K562 (cell line): Measurements from ENCODE around the gene GFOD1. TPM values are rescaled to one million over a fixed set of nuclear protein-coding genes. Genes with fewer than 3 reads are reported as not detected.

Experiments
- ATAC-seq: fragments of 200-7000 bp; cut with Tn5 transposase; 3 replicates; pipeline ENCODE4 v1.9.1; 2020; ENCODE audit warnings: moderate library complexity
- BruUV-seq: library from RNA; stranded (reverse); fragments of 400-500 nt; replicated peaks from 2 replicates; lab custom pipeline; 2021; lab: Mats Ljungman, UMichigan
- CTCF ChIA-PET: fragments of 300-600 bp; formaldehyde crosslinking; extraction: SDS; loops from one replicate; lab custom pipeline; 2021; ENCODE audit warnings: low intra/inter-chr PET ratio; lab: Yijun Ruan, JAX
- POLR2A ChIA-PET: fragments of 300-600, 350-650 bp; sonication (Branson Sonifier 250); formaldehyde crosslinking; extraction: SDS; loops from one replicate; lab custom pipeline; 2021; ENCODE audit warnings: antibody characterized with exemption, inconsistent platforms; lab: Yijun Ruan, JAX
- DNase-seq, 4 experiments: peaks; one replicate each; pipeline versions ENCODE4 v3.0.0 to v3.0.0-alpha.2; 2011 to 2018; ENCODE audit warnings: low spot score in 3 of 4, mixed read lengths in 3 of 4; ENCODE audit errors: extremely low read depth in 1 of 4
- FAIRE-seq: peaks from 2 replicates; lab custom pipeline; 2011; peaks lifted over from hg19 to GRCh38; lab: Jason Lieb, UNC
- H2AFZ ChIP-seq: 2 replicates; pipeline ENCODE4 v1.6.0; 2011; ENCODE audit warnings: low read depth, low read length, control low read depth, inconsistent platforms
- H3K27ac ChIP-seq: fragments of 200-600 bp; 3 replicates; pipeline ENCODE4 v1.8.0; 2011; ENCODE audit warnings: low read depth, mild to moderate bottlenecking, control low read depth, inconsistent platforms, low read length, moderate library complexity, mixed read lengths; ENCODE audit errors: extremely low read depth
- H3K27me3 ChIP-seq, 2 experiments: fragments of 300-600 bp in 1 of 2; 2 replicates in 1 of 2; 3 replicates in 1 of 2; pipeline versions ENCODE4 v1.6.0 to v1.8.0; 2011; ENCODE audit warnings: inconsistent platforms in 2 of 2, low read length in 2 of 2, mild to moderate bottlenecking in 1 of 2, mixed read lengths in 1 of 2, moderate library complexity in 1 of 2; ENCODE audit not compliant: control insufficient read depth in 2 of 2, insufficient read depth in 2 of 2
- H3K36me3 ChIP-seq: fragments of 300-600 bp; 3 replicates; pipeline ENCODE4 v1.8.0; 2011; ENCODE audit warnings: mild to moderate bottlenecking, low read length, inconsistent platforms; ENCODE audit not compliant: control insufficient read depth, insufficient read depth
- H3K4me1 ChIP-seq, 2 experiments: fragments of 200-600 bp in 1 of 2; replicated peaks in 1 of 2; 2 replicates in 1 of 2; 3 replicates in 1 of 2; pipeline versions ENCODE4 v1.5.1 to v1.8.0; 2011; ENCODE audit warnings: inconsistent platforms in 2 of 2, low read length in 2 of 2, mild to moderate bottlenecking in 1 of 2, mixed read lengths in 1 of 2, moderate library complexity in 1 of 2; ENCODE audit not compliant: control insufficient read depth in 2 of 2, insufficient read depth in 2 of 2
- H3K4me2 ChIP-seq: 2 replicates; pipeline ENCODE4 v1.6.1; 2011; ENCODE audit warnings: low read length, control low read depth, inconsistent platforms, mixed read lengths; ENCODE audit not compliant: insufficient read depth
- H3K4me3 ChIP-seq: fragments of 200-600 bp; sonication (generic), shearing (Covaris generic); 2 replicates; pipeline ENCODE4 v1.5.1; 2016; ENCODE audit warnings: control low read depth, inconsistent platforms
- H3K79me2 ChIP-seq: fragments of 200-600 bp; 3 replicates; pipeline ENCODE4 v1.8.0; 2011; ENCODE audit warnings: low read length, inconsistent platforms; ENCODE audit not compliant: control insufficient read depth, insufficient read depth
- H3K9ac ChIP-seq, 2 experiments: 2 replicates each; pipeline versions ENCODE4 v1.6.0 to v1.6.1; 2011; ENCODE audit warnings: low read depth in 2 of 2, low read length in 2 of 2, control low read depth in 1 of 2, inconsistent platforms in 1 of 2, mild to moderate bottlenecking in 1 of 2, mixed read lengths in 1 of 2; ENCODE audit not compliant: insufficient read depth in 1 of 2
- H3K9me1 ChIP-seq: one replicate; pipeline ENCODE4 v1.6.0; 2011; ENCODE audit warnings: inconsistent platforms, mild to moderate bottlenecking, low read length, moderate library complexity; ENCODE audit not compliant: control insufficient read depth, insufficient read depth
- H3K9me3 ChIP-seq: replicated peaks from 2 replicates; pipeline ENCODE4 v1.5.1; 2011; ENCODE audit warnings: low read depth, low read length, inconsistent platforms; ENCODE audit not compliant: control insufficient read depth, insufficient read depth
- H4K20me1 ChIP-seq: replicated peaks from 2 replicates; pipeline ENCODE4 v1.6.1; 2011; ENCODE audit warnings: low read length, inconsistent platforms, mixed read lengths; ENCODE audit not compliant: control insufficient read depth, insufficient read depth
- CBX3 ChIP-seq, 2 experiments: IDR thresholded peaks; 1 replicate in 1 of 2; 2 replicates in 1 of 2; pipeline ENCODE4 v1.6.1; 2012; ENCODE audit warnings: inconsistent platforms in 2 of 2, low read length in 2 of 2, borderline replicate concordance in 1 of 2, control low read depth in 1 of 2
- CSDE1 ChIP-seq, 2 experiments: fragments of 450-650 bp; IDR thresholded peaks; 2 replicates each; pipeline ENCODE4 v1.6.1; 2016; ENCODE audit warnings: mild to moderate bottlenecking in 1 of 2
- CTBP1 ChIP-seq: fragments of 450-650 bp; IDR thresholded peaks from 2 replicates; pipeline ENCODE4 v1.6.1; 2016; ENCODE audit warnings: borderline replicate concordance
- EP300 ChIP-seq: IDR thresholded peaks from 2 replicates; pipeline ENCODE4 v1.6.1; 2012; ENCODE audit warnings: low read length, improper control_type of control experiment
- ERF ChIP-seq: fragments of 450-650 bp; formaldehyde crosslinking; IDR thresholded peaks from 2 replicates; pipeline ENCODE4 v1.4.0; 2020; ENCODE audit warnings: mild to moderate bottlenecking, mixed read lengths
- ESRRA ChIP-seq: fragments of 450-650 bp; IDR thresholded peaks from 2 replicates; pipeline ENCODE4 v1.6.1; 2014; ENCODE audit warnings: low read depth, mild to moderate bottlenecking, moderate library complexity, borderline replicate concordance
- GABPB1 ChIP-seq: sonication (generic); formaldehyde crosslinking; IDR thresholded peaks from 2 replicates; pipeline ENCODE4 v1.8.0; 2022; ENCODE audit warnings: mild to moderate bottlenecking, missing genetic modification reagents
- HMGN3 ChIP-seq: IDR thresholded peaks from 2 replicates; pipeline ENCODE4 v1.6.1; 2011; ENCODE audit warnings: borderline replicate concordance, low read depth, mild to moderate bottlenecking, mixed read lengths, low read length; ENCODE audit not compliant: insufficient read length; ENCODE audit errors: extremely low read depth
- HNRNPH1 ChIP-seq: fragments of 200-400 bp; formaldehyde crosslinking; optimal IDR thresholded peaks from 2 replicates; pipeline ENCODE3; 2017; ENCODE audit warnings: low read depth, mild to moderate bottlenecking, low read length, moderate library complexity
- HOMEZ ChIP-seq: fragments of 250-450 bp; sonication (Bioruptor Pico); IDR thresholded peaks from 2 replicates; pipeline ENCODE4 v1.4.0; 2020; ENCODE audit warnings: mild to moderate bottlenecking, moderate library complexity
- IRF9 ChIP-seq: fragments of 450-650 bp; IDR thresholded peaks from 2 replicates; pipeline ENCODE4 v1.6.1; 2016; ENCODE audit warnings: missing biosample characterization, missing genetic modification characterization
- MTA1 ChIP-seq: fragments of 450-650 bp; IDR thresholded peaks from 2 replicates; pipeline ENCODE4 v1.6.1; 2017; ENCODE audit warnings: borderline replicate concordance
- NBN ChIP-seq: fragments of 450-650 bp; IDR thresholded peaks from 2 replicates; pipeline ENCODE4 v1.6.1; 2016; ENCODE audit warnings: low read depth, mild to moderate bottlenecking
- POLR2G ChIP-seq: fragments of 200-400 bp; formaldehyde crosslinking; IDR thresholded peaks from 2 replicates; pipeline ENCODE4 v1.6.1; 2017; ENCODE audit warnings: low read depth, mild to moderate bottlenecking, antibody characterized with exemption, low read length, moderate library complexity
- SRSF1 ChIP-seq: fragments of 200-400 bp; formaldehyde crosslinking; IDR thresholded peaks from 2 replicates; pipeline ENCODE4 v1.6.1; 2017; ENCODE audit warnings: mild to moderate bottlenecking, low read depth, low read length, moderate library complexity
- XRCC4 ChIP-seq: IDR thresholded peaks from one replicate; pipeline ENCODE4 v1.6.1; 2011; ENCODE audit not compliant: insufficient read depth, insufficient read length; ENCODE audit errors: extremely low read depth
- ZNF354B ChIP-seq: fragments of 250-450 bp; sonication (Bioruptor Pico); IDR thresholded peaks from 2 replicates; pipeline ENCODE4 v1.4.0; 2020
- ZNF778 ChIP-seq: fragments of 450-650 bp; formaldehyde crosslinking; IDR thresholded peaks from 2 replicates; pipeline ENCODE4 v1.4.0; 2020; ENCODE audit warnings: mild to moderate bottlenecking, moderate library complexity
- WGBS: fragments of 100-300 bp; shearing (Covaris generic); methylation state at CpG from one replicate; pipeline ENCODE4 v1.1.6; 2016; ENCODE audit warnings: low coverage, mixed read lengths; ENCODE audit not compliant: insufficient coverage; ENCODE audit errors: missing lambda C conversion rate; 5-methylcytosine and 5-hydroxymethylcytosine counted together
- in situ Hi-C: fragments of 300-500 bp; cut with MboI; formaldehyde crosslinking; loops from 4 replicates; pipeline ENCODE4 v1.15.0; 2018; ENCODE audit warnings: inconsistent platforms, mixed read lengths
- intact Hi-C: fragments of 100-400 bp; cut with micrococcal nuclease; formaldehyde crosslinking; loops from 2 replicates; pipeline ENCODE4 v1.14.2; 2022
- polyA plus RNA-seq, 8 experiments: library from polyadenylated mRNA; depleted of rRNA in 4 of 8; stranded (reverse) in 5 of 8; unstranded in 3 of 8; fragments of >200 nt; fragmentation: Nextera tagmentation in 2 of 8; fragmentation: Illumina TruSeq in 1 of 8; extraction: Ambion mirVana in 2 of 8; extraction: Trizol in 1 of 8; gene quantifications; 2 replicates each; pipeline versions ENCODE4 v1.2.1 to v1.2.3, GENCODE V29; 2011 to 2014; ENCODE audit warnings: inconsistent platforms in 1 of 8, missing spikeins in 1 of 8
- total RNA-seq, 7 experiments: library from RNA; depleted of rRNA in 6 of 7; stranded (reverse); fragments of >200 nt in 6 of 7; fragmentation: Illumina TruSeq in 2 of 7; extraction: Trizol in 2 of 7; gene quantifications; 2 replicates each; pipeline versions ENCODE4 v1.2.1 to v1.2.3, GENCODE V29; 2011 to 2021; ENCODE audit warnings: low replicate concordance in 1 of 7
- TF ChIP-seq, protein P1 (sequence below): sonication (generic); formaldehyde crosslinking; IDR thresholded peaks from 2 replicates; pipeline ENCODE4 v1.8.0; 2023; ENCODE audit warnings: mild to moderate bottlenecking, missing genetic modification reagents

Gene GFOD1
- total and polyA plus RNA-seq, 9 of the 15 experiments (the other 6 are each of a cell fraction or from before 2014, with no cell fraction given), result 3.8 to 12.0 (median 8.2) TPM

DNA sequence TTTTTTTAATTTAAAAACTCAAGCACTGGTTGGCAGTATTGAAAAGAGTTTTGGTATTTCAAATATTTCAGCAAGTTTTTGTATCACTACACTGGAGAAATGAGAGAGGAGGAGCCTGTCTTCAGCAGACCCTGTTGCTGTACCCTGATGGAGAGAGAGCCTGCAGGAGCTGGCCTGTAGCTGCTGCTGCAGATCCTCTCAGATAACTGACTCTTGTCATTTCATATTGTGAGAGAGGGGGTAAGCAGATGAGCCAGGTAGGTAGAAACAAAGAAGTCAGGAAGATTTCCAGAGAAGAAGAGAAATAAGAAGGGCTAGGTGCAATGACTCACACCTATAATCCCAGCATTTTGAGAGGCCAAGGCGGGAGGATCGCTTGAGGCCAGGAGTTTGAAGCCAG is 94.9 kb downstream of the GFOD1 start:
- BruUV-seq, result no TSS peak
- Histone ChIP-seq H3K27me3 (no peaks in the 10 kb centered on the region), H4K20me1 (0 out of 2 replicates have a peak, but pooled peaks cover 4% of the 10 kb centered on the region), H3K9me1 (peaks cover 4% of the 10 kb centered on the region), H3K36me3 (no peaks in the 10 kb centered on the region), H2AFZ (no peak overlapping the region), H3K4me1 (peaks cover 13 to 24% of the 10 kb centered on the region in 2 experiments), H3K27ac (no peak overlapping the region), H3K79me2 (no peaks in the 10 kb centered on the region), H3K9ac (no peak overlapping the region), H3K4me3 (no peak overlapping the region), H3K4me2 (no peak overlapping the region), H3K9me3 (no peaks in the 10 kb centered on the region)
- WGBS, result 30% methylated on average over 2 of the region's 2 CpGs
- DNase-seq, result no peak
- in situ Hi-C loops (no loop called here), intact Hi-C loops (no loop called here)
- FAIRE-seq, result no peak
- CTCF ChIA-PET, result no interaction called here
- TF ChIP-seq CBX3 (IDR thresholded peaks at IDR 0.05; ENCODE audit: borderline replicate concordance in 1 of 2, low read length in 2 of 2) (no peak), ERF (no peak), HOMEZ (CRISPR knock-in tag) (no peak), GABPB1 (CRISPR knock-in tag) (no peak), XRCC4 (no peak), MTA1 (no peak), HMGN3 (no peak), HNRNPH1 (no peak), CTBP1 (no peak), ESRRA (no peak), EP300 (no peak), NBN (no peak), ZNF354B (no peak), CSDE1 (IDR thresholded peaks at IDR 0.05) (no peak), ZNF778 (no peak), POLR2G (no peak), IRF9 (no peak), SRSF1 (no peak)
- TF ChIP-seq, protein P1, sequence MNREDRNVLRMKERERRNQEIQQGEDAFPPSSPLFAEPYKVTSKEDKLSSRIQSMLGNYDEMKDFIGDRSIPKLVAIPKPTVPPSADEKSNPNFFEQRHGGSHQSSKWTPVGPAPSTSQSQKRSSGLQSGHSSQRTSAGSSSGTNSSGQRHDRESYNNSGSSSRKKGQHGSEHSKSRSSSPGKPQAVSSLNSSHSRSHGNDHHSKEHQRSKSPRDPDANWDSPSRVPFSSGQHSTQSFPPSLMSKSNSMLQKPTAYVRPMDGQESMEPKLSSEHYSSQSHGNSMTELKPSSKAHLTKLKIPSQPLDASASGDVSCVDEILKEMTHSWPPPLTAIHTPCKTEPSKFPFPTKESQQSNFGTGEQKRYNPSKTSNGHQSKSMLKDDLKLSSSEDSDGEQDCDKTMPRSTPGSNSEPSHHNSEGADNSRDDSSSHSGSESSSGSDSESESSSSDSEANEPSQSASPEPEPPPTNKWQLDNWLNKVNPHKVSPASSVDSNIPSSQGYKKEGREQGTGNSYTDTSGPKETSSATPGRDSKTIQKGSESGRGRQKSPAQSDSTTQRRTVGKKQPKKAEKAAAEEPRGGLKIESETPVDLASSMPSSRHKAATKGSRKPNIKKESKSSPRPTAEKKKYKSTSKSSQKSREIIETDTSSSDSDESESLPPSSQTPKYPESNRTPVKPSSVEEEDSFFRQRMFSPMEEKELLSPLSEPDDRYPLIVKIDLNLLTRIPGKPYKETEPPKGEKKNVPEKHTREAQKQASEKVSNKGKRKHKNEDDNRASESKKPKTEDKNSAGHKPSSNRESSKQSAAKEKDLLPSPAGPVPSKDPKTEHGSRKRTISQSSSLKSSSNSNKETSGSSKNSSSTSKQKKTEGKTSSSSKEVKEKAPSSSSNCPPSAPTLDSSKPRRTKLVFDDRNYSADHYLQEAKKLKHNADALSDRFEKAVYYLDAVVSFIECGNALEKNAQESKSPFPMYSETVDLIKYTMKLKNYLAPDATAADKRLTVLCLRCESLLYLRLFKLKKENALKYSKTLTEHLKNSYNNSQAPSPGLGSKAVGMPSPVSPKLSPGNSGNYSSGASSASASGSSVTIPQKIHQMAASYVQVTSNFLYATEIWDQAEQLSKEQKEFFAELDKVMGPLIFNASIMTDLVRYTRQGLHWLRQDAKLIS (CRISPR knock-in tag), result no peak
- ATAC-seq, result no peak
- POLR2A ChIA-PET, result no interaction called here
